KOPT-K1 (cell line): ENCODE results near the gene KRT75.

Experiments
- H3K27ac ChIP-seq: fragments of 200-600 bp; sonication (generic); 2 replicates; pipeline ENCODE4 v1.5.1; 2016; ENCODE audit warnings: antibody characterized with exemption, mild to moderate bottlenecking, low read depth, low read length; ENCODE audit not compliant: poor library complexity, severe bottlenecking
- H3K36me3 ChIP-seq: fragments of 200-600 bp; sonication (generic); 2 replicates; pipeline ENCODE4 v1.5.1; 2017; ENCODE audit warnings: antibody characterized with exemption, mild to moderate bottlenecking, low read length, moderate library complexity; ENCODE audit not compliant: insufficient read depth
- H3K9me3 ChIP-seq: fragments of 200-600 bp; sonication (generic); 2 replicates; pipeline ENCODE4 v1.5.1; 2017; ENCODE audit warnings: antibody characterized with exemption, low read length, mild to moderate bottlenecking; ENCODE audit not compliant: insufficient read depth, poor library complexity, severe bottlenecking

KRT75 gene

DNA sequence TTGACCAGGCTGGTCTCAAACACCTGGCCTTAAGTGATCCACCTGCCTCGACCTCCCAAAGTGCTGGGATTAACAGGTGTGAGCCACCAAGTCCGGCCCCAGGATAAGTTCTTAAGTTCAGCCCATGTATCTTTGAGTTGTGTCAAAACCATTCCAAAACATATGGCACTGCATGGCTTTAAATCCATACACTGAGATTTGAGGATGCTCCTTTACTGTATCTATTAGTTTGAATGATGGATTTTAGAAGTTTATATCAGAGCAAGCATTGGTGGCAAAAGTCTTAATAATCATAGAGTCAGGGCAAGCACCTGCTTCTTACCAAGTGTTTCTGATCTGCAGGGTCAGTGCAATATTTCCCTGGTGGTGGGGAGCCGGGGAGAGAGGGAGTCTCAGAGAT, 11.7 kb upstream of the KRT75 start:
- Histone ChIP-seq H3K9me3 (no peaks in the 10 kb centered on the region), H3K36me3 (no peaks in the 10 kb centered on the region), H3K27ac (no peak overlapping the region)

DNA sequence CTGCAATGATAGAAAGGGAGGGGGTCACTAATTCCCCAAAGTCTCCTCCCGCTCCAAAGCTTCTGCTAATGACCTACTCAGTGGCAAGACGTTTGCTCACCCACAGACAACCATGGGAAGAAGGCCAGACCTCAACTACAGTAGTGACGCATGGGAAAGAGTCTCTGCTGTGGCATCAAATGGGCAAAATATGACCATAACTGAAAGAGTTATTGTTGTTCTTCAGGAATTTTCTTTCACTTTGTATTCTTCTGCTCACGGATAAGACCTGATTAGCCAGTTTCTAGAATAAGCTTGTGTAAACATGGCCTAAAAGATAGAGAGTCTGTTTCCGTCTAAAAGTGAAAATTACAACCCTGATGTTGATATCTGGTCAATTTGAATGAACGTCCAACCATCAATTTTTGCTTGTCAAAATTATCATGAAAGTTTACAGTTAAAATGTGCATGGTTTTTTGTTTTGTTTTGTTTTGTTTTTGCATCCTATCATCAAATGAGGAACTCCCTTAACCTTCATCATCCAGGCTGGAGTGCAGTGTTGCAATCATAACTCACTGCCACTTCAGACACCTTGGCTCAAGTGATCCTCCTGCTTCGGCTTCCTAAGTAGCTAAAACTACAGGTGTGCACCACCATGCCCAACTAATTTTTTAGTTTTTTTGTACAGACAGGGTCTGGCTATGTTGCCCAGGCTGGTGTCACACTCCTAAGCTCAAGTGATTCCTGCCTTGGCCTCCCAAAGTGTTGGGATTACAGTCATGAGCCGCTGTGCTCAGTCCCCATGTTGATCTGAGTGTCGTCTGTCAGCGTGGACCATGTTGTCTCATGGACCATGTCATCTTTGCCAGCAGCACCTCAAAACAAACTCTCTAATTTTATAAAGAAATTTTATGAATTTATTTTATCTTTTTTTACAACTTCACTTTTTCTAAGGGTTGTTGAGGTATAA, 10.8 kb upstream of the KRT75 start:
- H3K27ac ChIP-seq: no peak overlapping the region
- H3K9me3 ChIP-seq: no peaks in the 10 kb centered on the region
- no peaks in the 10 kb centered on the region for H3K36me3 ChIP-seq

DNA sequence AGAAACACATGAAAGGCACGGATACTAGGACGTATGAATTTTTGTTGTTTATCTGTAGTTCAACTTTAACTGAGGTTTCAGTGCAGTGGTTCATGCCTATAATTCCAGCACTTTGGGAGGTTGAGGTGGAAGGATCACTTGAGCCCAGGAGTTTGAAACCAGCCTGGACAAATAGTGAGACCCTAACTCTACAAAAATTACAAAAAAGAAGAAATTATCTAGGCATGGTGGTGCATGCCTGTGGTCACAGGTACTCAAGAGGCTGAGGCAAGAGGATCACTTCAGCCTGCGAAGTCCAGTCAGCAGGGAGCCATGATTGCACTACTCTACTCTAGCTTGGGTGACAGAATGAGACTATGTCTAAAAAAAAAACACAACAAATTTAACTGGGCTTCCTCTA, 9.8 kb upstream of the KRT75 start:
- Histone ChIP-seq H3K36me3 (no peaks in the 10 kb centered on the region), H3K9me3 (no peaks in the 10 kb centered on the region), H3K27ac (no peak overlapping the region)

DNA sequence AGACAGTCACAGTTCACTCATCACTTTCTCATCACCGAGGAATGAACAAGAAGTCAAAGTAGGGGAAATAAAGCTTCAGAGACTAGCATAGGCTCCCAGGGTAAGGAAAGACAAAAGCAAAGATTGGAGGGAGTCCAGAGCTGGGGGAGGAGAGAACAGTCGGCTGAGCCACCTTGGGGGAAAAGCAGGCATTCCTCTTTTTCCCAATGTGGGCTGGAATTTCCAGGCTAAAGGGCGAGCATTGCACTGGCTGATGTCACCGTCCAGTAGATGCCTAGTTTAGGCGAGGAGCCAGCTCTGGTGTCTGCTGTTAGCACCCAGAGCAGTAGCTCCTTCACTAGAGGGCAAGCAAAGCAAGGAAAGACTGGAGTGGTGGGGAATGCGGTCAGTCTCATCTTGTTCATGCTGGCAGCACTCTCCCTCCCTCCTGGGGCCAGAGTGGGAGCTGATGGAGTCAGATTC, 8.5 kb upstream of the KRT75 start:
- Histone ChIP-seq H3K36me3 (no peaks in the 10 kb centered on the region), H3K27ac (no peak overlapping the region), H3K9me3 (no peaks in the 10 kb centered on the region)

DNA sequence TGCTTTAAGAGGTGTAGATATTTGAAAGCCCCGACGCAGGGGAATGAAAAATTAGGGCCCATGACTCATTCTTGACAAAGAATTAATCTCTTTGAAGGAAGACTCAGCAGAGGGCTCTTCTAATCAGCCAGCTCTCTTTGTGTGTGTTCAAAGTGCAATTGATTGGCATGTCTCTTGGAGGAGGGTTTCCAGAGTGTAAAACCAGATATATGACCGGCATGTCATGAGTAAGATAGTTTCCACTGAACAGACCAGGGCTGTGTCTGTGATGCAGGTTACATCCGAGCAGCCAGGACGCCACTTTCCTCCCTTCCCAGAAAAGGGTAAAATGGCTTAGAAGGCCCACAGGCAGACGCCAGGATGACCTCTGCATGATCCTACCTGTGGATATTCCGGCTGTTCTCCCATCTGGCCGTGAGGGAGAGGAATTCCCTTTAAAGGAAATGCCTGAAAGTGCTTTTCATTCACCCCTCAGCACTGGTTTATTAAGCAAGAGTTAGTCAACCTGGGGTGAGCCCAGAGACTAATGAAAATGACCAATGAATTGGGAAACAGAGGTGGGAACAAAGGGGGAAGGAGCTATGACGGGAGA, 7.2 kb upstream of the KRT75 start:
- H3K27ac ChIP-seq: no peak overlapping the region
- no peaks in the 10 kb centered on the region for H3K9me3 ChIP-seq
- H3K36me3 ChIP-seq: no peaks in the 10 kb centered on the region

DNA sequence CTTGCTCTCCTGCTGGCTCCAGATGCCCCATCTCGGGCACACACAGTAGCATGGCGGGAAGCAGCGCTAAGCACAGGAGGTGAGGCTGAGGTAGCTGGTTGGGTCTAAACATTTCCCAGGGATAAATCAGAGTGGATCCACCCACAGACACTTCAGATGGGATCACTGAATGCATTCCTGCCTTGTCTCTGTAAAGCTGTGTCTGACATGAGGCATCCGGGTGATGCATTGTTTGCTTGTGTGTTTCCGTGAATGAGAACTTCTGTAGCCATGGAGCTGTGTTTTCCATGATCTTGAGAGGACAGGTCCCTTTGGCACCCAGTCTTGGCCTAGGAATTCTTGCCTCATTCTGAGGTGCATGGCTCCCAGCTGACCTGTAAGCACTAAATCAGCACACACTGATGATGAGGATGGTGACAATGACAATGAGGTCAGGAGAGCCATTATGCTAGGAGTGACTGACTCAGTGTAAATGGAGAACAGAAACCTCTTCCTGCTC, 6.7 kb upstream of the KRT75 start:
- no peaks in the 10 kb centered on the region for H3K9me3 ChIP-seq
- H3K36me3 ChIP-seq: no peaks in the 10 kb centered on the region
- H3K27ac ChIP-seq: no peak overlapping the region

DNA sequence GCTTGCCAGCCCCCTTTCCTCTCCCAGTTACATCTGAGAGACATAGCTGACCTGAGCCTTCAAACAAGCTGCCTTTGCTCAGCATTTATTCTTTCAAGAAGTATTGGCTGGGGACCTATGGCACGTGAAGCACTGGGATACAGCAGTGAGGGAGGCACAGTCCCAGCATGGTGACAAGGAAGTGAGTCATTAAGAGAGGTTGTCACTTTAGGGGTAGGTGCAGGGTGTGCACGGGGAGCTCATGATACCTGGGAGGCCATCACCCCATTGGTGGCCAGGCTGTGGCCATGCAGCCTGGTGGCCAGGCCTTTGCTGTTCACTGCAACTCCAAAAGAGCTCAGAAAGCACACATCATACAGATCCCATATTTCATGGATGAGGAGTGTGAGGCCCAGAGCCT, 5.7 kb upstream of the KRT75 start:
- Histone ChIP-seq H3K36me3 (no peaks in the 10 kb centered on the region), H3K9me3 (no peaks in the 10 kb centered on the region), H3K27ac (no peak overlapping the region)

DNA sequence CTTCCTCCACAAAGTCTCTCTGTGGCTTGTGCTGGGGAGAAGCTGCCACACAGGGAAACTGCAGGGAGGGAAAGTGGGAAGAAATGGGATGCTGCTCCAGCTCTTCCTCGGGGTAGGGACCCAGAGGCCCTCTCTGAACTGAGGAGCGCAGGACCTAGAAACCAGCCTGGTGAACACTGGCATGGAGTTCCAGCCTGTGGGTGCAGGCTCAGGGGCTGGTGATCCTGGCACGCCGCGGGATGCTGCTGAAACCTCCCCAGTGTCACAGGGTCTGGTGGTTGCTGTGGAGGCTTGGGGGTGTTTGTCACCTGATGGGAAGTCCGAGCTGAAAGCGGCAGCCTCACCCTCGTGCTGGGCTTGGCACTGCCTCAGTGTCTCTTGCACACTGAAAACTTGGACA, 5.2 kb upstream of the KRT75 start:
- no peaks in the 10 kb centered on the region for H3K36me3 ChIP-seq
- H3K27ac ChIP-seq: no peak overlapping the region
- no peaks in the 10 kb centered on the region for H3K9me3 ChIP-seq

DNA sequence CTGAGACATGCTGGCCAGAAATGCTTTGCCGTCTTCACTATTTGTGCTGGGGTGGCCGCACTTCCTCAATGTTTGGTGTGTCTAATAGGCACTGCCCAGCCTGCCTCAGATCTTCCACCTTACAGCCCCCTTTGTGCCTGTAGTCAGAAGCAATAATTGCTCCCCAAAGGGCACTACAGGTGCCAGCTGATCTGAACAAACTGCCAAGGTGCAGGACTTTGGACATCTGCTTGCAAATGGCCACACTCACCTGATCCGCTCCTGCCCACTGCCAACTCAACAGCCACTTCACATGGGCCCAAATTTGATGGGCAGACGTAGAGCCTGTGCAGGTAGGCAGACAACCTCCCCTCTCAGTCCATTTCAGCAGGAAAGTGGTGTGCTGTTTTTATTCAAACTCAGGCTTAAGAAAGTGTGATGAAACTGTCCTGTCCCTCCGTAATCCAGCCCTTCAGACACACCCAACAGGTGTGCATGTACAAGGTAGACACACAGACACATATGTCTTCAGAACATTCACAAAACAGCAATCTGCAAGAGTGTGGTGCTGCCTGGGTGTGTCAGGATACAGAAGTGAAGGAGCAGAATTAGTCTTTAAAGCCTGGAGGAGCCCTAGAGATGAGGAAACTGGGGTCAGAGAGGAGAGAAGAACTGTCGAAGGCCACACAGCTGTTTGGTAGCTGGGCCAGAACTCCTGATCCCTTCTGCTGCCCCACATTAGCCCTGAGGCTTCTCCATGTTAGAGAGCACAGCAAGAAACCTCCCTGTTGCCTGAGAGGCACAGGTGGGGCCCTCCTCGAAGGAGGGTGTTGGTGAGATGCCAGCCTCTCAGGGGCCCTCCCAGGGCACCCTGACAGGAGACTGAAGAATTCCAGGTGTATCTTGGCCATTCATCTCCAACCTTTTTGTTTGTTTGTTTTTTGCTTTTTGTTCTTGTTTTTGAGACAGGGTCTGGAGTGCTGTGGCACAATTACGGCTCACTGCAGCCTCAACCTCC, 4.4 kb upstream of the KRT75 start:
- Histone ChIP-seq H3K9me3 (no peaks in the 10 kb centered on the region), H3K27ac (no peak overlapping the region), H3K36me3 (no peaks in the 10 kb centered on the region)

DNA sequence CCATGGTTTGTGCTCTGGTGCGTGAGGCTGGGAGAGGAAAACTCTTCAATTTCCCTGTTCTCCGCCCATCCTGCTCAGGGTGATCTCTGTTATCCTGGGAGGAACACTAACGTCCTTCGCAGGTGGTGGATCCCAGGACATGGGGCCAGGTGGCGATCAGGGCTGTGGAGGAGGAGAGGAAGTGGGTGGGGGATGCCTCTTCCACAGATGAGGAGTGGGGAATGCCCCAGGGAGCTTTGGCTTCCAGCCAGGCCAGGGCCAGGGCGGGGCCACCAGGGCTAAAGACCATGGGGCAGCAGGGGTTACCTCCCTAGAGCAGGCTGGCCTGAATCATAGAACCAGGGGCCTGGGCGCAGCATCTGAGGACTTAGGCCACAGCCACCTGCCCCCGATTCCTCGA, 3.3 kb upstream of the KRT75 start:
- H3K27ac ChIP-seq: no peak overlapping the region
- no peaks in the 10 kb centered on the region for H3K36me3 ChIP-seq
- H3K9me3 ChIP-seq: no peaks in the 10 kb centered on the region

DNA sequence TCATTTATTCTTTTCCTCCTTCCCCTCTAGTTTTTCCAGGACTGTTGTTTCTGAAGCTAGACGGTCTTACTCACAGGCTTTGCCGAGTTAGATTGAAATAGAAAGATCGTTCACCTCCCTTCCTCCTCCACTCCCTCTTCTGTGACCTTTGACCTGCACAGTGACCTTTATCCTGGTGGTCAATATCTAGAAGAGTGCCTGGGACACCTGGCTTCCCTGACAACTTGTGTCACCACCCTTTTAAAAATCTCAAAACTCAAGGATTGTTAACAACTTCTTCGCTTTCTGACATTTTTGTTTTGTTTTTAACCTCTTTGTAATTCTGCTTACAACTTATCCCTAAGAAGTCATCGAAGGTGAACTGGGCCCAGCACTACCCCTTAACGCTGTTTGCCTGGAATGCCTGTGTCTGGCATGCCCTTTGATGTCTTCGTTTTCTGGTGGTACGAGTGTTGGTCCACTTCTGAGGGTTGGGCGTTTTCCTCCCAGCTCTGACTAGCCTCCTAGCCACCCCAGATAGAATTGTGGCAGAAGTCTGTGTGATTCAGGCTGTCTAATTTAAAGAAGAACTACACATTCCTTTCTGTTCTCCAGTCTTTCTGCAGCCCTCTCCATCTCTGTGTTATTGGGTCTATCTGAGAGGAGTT, 2.8 kb upstream of the KRT75 start:
- no peaks in the 10 kb centered on the region for H3K36me3 ChIP-seq
- H3K9me3 ChIP-seq: no peaks in the 10 kb centered on the region
- H3K27ac ChIP-seq: no peak overlapping the region

DNA sequence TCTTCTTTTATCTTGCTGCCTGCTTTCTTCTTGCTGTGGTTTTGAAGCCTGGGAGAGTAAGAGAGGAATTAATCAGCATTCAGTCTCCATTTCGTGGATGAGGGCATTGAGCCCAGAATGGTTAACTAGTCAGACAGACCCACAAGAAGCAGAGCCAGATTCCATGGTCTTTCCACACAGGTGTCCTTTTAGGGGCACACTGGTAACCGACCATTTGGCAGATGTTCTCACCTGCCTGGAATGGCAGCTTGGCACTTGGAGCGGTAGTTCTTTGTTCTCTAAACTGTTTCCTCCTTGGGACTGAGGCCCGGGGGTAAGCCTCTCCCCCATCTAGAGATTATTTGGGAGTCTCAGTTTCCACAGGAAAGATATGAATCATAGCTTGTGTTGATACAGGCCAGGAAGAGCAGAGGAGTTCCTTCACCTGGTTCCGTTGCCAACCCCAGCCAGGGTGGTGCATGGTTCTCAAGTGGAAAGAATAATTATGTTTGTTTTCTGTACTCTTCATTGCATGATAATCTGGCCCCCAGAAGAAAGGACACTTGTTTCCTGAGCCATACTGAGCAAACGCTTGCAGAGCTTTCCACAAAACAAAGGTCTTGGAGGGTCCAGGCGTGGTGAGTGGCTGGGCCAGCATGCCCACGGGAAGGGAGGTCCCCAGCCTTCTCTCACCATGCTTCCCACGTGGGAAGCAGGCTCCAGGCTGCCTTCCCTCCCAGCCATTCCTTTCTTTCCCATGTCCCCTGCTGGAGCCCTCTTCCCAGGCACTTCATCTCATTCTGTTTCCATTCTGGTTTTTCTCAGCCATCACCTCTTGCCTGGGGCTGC, 2.0 kb upstream of the KRT75 start:
- Histone ChIP-seq H3K36me3 (no peaks in the 10 kb centered on the region), H3K27ac (no peak overlapping the region), H3K9me3 (no peaks in the 10 kb centered on the region)

DNA sequence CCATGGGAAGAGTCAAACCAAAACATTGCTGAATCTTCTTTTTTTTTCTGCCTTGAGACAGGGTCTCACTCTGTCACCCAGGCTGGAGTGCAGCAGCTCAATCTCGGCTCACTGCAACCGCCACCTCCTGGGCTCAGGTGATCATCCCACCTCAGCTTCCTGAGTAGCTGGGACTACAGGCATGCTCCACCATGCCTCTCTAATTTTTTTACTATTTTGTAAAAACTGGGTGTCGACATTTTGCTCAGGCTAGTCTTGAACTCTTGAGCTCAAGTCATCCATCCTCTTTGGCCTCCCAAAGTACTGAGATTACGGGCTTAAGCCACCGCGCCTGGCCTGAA, 1.5 kb upstream of the KRT75 start:
- no peaks in the 10 kb centered on the region for H3K36me3 ChIP-seq
- no peak overlapping the region for H3K27ac ChIP-seq
- no peaks in the 10 kb centered on the region for H3K9me3 ChIP-seq
